Kasumi-1 (cell line): ENCODE data around the gene SEMA5A.

Experiments used
- DNase-seq, 2 experiments: peaks; one replicate each; lab custom pipeline; 2025; lab: John Stamatoyannopoulos, UW

Gene SEMA5A

DNA sequence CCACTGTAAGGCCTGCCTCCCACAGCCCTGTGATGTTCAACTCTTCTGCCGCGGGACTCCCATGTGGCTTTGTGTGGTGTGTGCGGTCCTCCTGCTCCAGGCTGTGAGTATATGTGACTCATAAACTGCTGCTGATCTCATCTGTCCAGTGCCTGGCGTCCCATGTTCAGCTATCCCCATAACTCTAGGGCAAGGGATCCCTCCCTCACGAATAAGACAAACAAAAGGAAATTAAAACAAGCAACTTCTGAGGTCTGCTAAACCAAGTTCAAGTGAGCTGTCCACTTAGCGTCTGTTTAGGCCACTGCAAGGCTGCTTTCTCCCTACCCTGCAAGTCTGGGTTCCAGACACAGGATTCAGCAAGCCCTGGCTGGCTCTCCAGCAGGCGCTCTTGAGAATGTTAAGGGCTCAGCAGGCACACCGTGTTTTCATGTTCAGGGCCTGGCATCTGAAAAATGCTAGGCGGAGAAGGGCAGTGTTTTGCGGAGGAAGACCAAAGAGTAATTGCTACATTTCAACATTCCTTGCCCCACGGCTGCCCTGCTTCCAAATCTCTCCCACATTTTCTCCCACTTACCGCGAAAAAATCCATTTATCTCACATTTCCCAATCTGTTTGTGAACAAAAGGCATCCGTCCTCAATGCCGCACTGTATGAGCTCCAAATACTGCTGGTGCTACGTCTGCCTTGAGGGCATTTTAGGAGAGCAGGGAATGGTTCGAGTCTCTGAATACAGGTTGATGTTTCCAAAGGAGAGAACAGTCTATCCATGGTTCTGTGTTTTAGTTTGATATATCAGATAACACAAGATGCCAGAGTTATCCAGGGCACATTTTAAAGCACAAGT, 280.2 kb downstream of the SEMA5A start:
- no peak for DNase-seq

DNA sequence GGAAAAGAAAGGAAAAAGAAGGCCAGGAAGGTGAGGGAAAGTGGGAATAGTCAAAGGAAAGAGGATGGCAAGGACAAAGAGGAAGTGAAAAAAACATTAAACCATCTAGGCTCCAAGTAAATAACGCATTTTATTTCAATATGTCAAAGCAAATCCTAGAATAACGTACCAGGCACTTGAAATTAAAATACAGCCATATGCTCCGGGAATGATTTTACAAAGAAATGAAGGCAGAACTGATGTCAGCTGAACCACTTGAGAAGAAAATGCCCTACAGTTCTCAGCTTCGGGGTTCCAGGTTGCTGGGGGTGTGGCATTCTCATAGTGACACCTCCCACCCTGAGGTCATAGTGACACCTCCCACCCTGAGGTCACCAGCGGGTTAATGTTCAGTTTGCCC, 281.6 kb downstream of the SEMA5A start:
- DNase-seq = no peak

DNA sequence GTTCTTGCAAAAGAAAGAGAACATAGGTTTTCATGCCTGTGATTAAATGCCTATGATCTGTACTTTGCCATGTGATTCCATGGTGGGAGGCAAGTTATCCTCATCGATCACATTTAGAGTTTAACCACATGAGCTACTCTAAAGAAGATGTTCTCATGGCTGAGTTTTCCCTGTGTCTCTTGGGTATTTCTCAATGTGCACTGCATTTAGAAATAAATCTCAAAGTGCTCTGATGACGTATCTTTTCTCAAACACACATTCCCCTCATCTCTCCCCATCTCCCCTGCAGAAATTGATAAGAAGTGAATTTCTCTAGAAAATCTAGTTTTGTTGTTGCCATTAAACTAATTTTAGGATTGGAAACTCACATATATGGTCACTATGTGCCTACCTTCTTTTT, 282.2 kb downstream of the SEMA5A start:
- no peak for DNase-seq

DNA sequence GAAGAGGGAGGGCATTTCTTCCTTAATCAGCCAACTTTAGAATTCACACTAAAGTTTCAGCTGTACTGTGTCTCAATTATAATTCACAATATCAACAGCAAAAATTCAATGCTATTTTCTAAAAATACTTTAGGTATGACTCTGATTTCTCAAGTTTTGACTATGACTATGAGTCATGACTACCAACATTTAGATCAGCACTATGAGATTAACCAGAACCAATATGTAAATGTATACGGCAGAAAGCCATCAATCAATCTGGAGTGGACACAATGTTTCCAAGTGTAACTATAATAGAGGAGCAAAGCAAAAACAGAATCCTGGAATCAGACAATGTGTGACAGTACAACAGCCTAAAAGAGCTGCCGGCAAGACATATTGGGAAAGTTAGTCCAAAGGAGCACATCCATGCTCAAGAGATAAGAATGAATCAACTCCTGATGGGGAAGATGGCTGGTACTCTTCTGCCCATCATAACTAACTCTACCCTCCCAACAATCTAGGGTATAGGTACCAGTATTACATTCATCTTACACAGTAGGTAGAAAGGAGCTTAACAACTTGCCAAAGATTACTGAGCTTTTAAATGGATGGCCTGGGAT, 294.4 kb downstream of the SEMA5A start:
- DNase-seq = no peak

DNA sequence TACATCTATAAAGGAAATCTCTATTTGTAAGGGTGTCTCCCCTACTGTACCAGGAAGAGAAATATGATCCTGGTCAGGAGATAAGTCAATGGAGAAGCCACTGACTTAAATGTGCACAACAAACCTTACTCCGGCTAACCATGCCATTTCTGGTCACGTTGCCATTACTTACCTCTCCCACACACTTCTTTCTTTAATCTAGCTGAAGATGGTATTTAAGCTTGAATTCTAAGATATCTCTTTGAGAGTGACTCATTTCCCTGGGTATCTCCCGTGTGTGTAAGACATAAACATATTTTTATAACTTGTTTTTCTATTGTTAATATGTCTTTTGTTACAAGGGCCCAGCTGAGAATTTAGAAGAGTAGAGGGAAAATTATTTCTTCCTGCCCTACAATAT, 296.6 kb downstream of the SEMA5A start:
- no peak for DNase-seq

DNA sequence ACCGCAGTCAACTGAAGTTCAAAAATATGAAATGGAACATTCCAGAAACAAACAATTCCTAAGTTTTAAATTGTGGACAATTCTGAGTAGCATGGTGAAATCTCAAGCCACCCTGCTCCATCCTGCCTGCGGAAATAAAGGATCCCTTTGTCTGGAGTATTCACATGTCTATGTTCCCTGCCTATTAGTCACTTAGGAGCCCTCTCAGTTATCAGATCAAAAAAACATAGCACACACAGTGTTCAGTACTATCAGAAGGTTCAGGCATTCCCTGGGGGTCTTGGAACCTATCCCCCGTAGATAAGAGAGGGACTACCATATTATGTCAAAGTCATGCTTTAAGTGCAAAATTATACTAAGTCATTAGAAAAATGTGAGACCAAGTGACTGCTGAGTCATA, 300.8 kb downstream of the SEMA5A start:
- no peak for DNase-seq

DNA sequence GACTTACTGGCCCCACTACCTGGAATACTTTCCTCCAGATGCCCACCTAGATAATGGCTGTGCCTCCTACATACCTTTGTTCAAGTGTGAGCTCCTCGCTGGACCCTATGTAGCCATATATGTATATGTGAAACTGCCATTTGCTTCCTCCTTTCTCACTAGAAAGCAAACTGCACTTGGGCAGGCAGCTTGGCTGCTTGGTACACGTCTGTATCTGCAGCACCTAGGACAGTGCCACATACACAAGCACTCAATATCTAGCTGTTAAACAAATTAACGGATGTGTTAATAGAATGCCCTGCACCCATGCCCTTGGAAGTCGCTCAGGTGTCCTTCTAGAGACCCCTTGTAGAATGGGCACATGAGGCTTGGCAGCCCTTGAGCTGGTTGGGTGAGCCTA, 301.5 kb downstream of the SEMA5A start:
- no peak for DNase-seq

GRCh38 chr5:9241479-9242305, 304.2 kb downstream of the SEMA5A start:
- DNase-seq = no peak

- no peak for DNase-seq
Measured at GRCh38 chr5:9240431-9240830, 305.4 kb downstream of the SEMA5A start.

DNA sequence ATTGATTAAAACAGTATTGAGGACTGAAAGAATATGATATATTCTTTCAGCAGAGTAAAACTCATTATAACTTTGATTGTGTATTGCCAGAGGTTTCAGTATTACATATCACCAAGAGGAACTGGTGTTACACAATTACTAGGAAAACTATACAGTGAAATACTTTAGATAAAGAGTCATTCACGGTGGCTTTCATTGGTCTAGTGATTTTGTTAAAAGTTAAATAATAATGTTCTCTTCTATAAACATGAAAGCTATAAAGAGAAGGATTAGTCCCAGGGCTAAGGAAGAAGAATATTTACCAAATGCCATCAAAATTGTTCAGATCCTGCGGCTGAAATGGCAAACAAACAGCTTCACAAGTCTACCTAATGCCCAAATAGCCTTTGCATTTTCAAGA, 306.2 kb downstream of the SEMA5A start:
- no peak for DNase-seq

GRCh38 chr5:9239071-9239470, 306.8 kb downstream of the SEMA5A start:
- DNase-seq = no peak

DNA sequence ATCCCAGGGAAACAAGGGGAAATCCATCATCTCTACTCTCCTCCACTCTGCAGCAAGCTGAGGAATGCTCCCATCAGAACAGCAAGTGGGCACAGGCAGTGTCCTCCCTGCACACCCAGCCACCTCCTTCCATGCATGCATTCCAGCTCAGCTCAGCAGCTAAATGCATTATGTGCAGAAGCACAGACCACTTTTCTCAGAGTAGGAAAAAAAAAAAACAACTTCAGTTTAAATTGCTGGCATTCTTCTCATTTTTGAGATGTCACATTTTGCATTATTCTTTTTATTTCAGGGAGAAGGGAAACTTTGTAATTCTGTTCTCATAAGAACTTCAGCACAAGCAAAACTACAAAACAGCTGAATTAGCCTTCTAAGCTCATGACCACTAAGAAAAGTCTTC, 312.2 kb downstream of the SEMA5A start:
- DNase-seq = no peak

DNA sequence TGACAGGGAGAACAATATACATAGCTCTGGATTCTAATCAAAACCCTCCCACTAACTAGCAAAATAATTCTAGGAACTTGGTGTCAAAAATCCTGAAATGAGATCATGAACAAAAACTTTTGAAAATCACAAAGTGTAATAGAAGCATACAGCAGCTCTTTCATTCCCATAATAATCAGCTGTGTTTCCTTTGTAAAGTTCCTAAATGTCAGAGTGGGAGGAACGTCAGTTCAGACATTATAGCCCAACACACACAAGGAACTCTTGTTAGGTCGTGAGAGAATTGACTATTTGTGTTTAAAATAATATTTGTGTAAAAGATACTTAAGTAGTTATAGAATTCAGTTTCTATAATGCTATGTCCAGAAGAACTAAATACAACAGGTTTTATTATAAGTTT, 312.8 kb downstream of the SEMA5A start:
- DNase-seq = no peak

- no peak for DNase-seq
Measured at GRCh38 chr5:9231842-9232241, 314.0 kb downstream of the SEMA5A start.

DNA sequence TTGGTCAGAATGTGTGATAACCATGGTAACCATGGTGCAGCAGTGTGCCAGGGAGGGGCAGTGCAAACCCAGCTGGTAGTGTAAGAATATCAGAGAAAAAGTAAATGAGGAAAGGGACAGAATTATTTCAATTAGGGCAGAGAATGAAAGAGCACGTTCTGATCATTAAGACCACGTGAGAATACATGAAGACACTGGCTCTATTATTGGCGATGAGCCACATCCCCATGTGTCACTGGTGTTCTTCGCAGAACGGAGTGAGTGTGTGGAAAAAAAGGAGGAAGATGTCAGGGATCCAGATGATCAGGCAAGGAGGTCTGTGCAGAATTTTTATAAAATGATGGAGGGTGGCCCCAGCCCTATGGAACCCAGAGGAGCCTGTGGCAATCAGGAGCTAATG, 315.5 kb downstream of the SEMA5A start:
- DNase-seq = no peak

GRCh38 chr5:9226016-9226536, 319.8 kb downstream of the SEMA5A start:
- no peak for DNase-seq

GRCh38 chr5:9222054-9222976, 323.6 kb downstream of the SEMA5A start:
- DNase-seq = no peak

- no peak for DNase-seq
Measured at GRCh38 chr5:9218358-9218757, 327.5 kb downstream of the SEMA5A start.

DNA sequence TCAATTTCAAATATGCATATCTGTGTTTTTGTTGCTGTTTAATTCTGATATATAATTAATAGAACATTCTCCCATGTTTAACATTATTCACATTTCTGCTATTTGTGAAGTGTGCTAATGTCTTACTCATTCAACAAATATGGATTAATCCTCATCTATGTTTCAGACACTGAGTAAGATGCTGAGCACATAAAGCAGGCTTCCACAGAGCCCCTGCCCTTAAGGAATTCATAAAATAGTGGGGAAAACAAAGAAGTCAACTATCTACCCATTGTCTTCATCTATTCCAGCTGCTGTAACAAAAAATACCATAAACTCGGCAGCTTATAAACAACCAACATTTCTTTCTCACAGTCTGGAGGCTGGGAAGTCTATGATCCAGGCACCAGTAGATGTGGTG, 333.3 kb downstream of the SEMA5A start:
- DNase-seq = no peak

GRCh38 chr5:9209846-9210492, 335.9 kb downstream of the SEMA5A start:
- DNase-seq = no peak

GRCh38 chr5:9207817-9208418, 338.0 kb downstream of the SEMA5A start:
- DNase-seq = peak; percentile 39 to 49
